ENCODE measurements around the gene MEMO1.
A peak's percentile ranks its signal among the peaks of the same experiment; 100 is the strongest.
"Not testable (repeated sequence)": the region's sequence is repeated elsewhere in the genome, so short reads cannot be mapped to it uniquely, and the experiment has no call there.

The MEMO1 gene

DNA sequence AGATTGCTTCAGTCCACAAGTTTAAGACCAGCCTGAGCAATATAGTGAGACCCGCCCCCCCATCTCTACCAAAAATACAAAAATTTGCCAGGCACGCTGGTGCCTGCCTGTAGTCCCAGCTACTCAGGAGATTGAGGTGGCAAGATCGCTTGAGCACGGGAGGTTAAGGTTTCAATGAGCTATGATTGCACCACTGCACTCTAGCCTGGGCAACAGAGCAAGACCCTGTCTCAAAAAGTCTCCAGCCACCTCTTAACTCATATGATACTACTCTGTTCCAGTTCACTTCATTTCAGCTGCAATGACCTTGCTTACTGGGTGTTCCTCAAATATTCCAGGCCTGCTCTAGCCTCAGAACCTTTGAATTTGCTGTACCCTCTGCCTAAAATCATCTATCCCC is 11.4 kb downstream of the MEMO1 start:
- DNase-seq (ENCODE audit: low read depth) = no peak
- no peak overlapping the region for H3K4me3 ChIP-seq (ENCODE audit: low read depth, low read length)

- DNase-seq (ENCODE audit: low read depth) = no peak
- no peak overlapping the region for H3K4me3 ChIP-seq (ENCODE audit: low read depth, low read length)
These were observed 12.0 kb downstream of the MEMO1 start for GRCh38 chr2:31998731-31999383.

GRCh38 chr2:31997653-31998052 is 13.2 kb downstream of the MEMO1 start:
- no peak overlapping the region for H3K4me3 ChIP-seq (ENCODE audit: low read depth, low read length)
- no peak for DNase-seq (ENCODE audit: low read depth)

- no peak overlapping the region for H3K4me3 ChIP-seq (ENCODE audit: low read depth, low read length)
- no peak for DNase-seq (ENCODE audit: low read depth)
These were observed 14.1 kb downstream of the MEMO1 start for GRCh38 chr2:31996571-31997150.

GRCh38 chr2:31992934-31993333 is 17.9 kb downstream of the MEMO1 start:
- DNase-seq (ENCODE audit: low read depth) = no peak
- H3K4me3 ChIP-seq (ENCODE audit: low read depth, low read length) = no peak overlapping the region

GRCh38 chr2:31992025-31992579 is 18.7 kb downstream of the MEMO1 start:
- H3K4me3 ChIP-seq (ENCODE audit: low read depth, low read length) = no peak overlapping the region
- no peak for DNase-seq (ENCODE audit: low read depth)

DNA sequence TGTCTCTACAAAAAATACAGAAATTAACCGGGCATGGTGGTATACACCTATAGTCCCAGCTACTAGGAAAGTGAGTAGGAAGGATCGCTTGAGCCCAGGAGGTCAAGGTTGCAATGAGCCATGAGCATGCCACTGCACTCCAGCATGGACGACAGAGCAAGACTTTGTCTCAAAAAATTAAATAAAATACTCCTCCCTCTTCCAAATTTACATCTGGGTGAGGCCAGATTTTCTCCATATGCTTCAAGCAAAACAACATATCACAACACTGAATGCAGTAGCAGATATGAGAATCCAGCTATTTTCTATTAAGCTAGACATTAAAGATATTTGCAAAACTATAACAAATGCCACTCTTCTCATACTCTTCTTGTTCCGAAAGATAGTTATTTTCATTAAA is 20.9 kb downstream of the MEMO1 start:
- DNase-seq (ENCODE audit: low read depth) = no peak
- H3K4me3 ChIP-seq (ENCODE audit: low read depth, low read length) = no peak overlapping the region

DNA sequence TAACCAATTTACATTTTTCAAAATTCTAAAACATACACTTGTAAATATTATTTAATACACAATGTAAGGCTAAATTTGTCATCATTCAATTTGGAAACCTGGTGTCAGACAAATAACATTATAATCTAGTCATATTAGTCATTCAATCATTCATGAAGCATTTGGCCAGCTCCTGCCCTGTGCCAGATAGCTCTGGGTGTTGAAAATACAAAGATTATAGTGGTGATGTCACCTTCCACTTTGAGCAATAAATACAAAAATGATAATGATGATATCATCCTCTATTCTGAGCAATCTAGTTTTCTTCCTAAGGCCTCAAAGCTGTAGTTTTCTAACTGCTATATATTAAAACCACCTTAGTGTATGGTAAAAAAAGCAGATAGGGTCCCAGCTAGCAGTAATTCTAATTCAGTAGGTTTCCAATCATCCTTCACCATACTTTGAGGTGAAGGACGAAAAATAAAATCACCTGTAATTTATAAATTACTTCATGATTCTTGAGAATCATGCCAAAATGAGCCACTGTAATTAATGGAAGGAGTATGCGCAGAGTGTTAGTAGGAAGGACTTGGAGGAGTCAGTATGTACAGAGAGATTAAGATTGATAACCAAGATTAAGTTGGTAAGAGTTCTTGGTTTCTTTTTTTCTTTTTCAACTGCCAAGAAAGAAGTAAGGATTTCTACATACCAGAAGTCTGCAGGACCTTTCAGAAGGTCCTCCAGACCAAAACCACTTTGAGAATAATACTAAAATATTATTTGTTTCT is 23.2 kb downstream of the MEMO1 start:
- no peak overlapping the region for H3K4me3 ChIP-seq (ENCODE audit: low read depth, low read length)
- peak; percentile 41 for DNase-seq (ENCODE audit: low read depth)

DNA sequence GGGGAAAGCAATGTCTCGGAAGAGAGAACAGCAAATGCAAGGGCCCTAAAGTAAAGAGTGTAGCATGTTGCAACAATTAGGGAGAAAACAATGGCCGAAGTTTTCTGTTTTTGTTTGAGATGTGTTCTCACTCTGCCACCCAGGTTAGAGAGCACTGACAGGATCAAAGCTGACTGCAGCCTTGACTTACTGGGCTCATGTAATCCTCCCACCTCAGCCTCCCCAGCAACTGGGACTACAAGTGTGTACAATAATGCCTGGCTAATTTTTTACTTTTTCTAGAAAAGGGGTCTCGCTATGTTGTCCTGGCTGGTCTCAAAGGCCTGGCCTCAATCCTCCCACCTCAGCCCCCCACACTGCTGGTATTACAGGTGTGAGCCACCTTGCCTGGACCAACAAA is 23.9 kb downstream of the MEMO1 start:
- no peak for DNase-seq (ENCODE audit: low read depth)
- no peak overlapping the region for H3K4me3 ChIP-seq (ENCODE audit: low read depth, low read length)

GRCh38 chr2:31983762-31984467 is 26.9 kb downstream of the MEMO1 start:
- DNase-seq (ENCODE audit: low read depth) = no peak
- no peak overlapping the region for H3K4me3 ChIP-seq (ENCODE audit: low read depth, low read length)

DNA sequence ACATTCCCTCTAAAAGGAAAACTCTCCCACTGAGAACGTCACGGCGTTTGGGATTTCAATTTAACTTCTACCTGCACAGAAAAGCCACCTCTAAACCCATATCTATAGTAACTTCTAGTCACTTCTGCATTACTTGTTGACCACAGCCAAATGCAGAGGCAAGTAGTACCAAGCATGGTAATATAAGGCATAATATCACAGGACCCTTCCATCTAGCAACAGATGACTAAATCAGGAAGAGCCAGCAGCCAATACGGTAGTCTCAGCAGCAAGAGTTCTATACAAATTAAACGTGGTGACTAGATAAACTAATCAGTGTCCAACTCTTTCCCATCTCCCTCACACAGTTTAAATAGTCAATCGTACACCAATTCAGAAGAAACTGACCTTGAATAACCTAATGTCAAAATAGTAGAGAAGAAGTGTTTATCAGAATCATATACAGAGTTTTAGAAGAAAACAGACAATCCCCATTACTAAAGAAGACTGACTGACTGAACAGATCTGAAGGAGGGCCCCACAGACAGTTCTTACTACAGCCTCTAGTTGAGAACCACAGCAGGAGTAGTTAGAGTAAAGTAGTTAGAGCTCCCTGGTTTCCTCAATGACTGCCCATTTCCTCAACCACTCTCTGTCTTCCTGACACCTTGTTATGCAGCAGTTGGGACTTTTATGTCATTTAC is 30.0 kb downstream of the MEMO1 start:
- no peak overlapping the region for H3K4me3 ChIP-seq (ENCODE audit: low read depth, low read length)
- DNase-seq (ENCODE audit: low read depth) = no peak

GRCh38 chr2:31979956-31980355 is 30.9 kb downstream of the MEMO1 start:
- no peak for DNase-seq (ENCODE audit: low read depth)

DNA sequence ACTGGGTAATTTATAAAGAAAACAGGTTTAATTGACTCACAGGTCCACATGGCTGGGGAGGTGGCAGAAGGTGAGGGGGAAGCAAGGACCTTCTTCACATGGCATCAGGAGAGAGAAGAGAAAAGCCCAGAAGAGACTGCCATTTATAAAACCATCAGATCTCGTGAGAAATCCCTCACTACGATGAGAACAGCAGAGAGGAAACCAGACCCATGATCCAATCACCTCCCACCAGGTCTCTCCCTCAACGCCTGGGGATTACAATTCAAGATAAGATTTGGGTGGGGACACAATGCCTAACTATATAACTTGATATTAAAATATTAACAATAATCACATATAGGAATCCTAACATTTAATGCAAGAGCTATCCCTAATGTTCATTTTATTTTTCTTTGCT is 31.8 kb downstream of the MEMO1 start:
- no peak for DNase-seq (ENCODE audit: low read depth)
- H3K4me3 ChIP-seq (ENCODE audit: low read depth, low read length) = no peak overlapping the region

More at GRCh38 chr2:31979956-31980355, 30.9 kb downstream of the MEMO1 start:
- no peak overlapping the region for H3K4me3 ChIP-seq (ENCODE audit: low read depth, low read length)

DNA sequence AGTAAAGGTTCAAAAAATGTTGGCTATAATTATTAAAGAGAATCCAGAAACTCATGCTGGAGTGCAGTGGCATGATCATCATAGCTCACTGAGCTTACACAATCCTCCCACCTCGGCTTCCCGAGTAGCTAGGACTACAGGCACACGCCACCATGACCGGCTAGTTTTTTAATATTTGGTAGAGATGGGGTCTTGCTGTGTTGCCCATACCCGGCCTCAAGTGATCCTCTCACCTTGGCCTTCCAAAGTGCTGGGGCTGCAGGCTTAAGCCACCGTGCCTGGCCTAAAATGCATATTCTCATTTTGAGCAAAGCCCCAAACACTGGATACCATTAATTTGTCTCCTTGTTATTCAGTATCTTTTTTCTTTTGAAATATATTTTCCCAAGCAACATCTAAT is 32.4 kb downstream of the MEMO1 start:
- H3K4me3 ChIP-seq (ENCODE audit: low read depth, low read length) = no peak overlapping the region
- no peak for DNase-seq (ENCODE audit: low read depth)

DNA sequence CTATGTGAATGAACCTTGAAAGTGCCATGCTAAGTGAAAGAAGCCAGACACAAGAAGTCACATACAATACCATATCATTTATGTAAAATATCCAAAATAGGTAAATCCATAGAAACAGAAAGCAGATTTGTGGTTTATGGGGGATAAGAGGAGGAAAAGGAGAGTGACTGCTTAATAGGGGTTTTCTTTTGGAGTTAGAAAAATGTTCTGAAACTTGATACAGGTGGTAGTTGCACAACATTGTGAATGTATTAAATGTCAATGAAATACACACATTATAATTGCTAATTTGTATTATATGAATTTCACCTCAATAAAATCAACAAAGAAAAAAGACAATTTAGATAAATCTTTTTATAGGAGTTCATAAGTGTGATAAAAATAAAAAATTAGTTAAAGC is 37.1 kb downstream of the MEMO1 start:
- no peak for DNase-seq (ENCODE audit: low read depth)
- H3K4me3 ChIP-seq (ENCODE audit: low read depth, low read length) = no peak overlapping the region

GRCh38 chr2:31972059-31972458 is 38.7 kb downstream of the MEMO1 start:
- H3K4me3 ChIP-seq (ENCODE audit: low read depth, low read length) = no peak overlapping the region
- no peak for DNase-seq (ENCODE audit: low read depth)

DNA sequence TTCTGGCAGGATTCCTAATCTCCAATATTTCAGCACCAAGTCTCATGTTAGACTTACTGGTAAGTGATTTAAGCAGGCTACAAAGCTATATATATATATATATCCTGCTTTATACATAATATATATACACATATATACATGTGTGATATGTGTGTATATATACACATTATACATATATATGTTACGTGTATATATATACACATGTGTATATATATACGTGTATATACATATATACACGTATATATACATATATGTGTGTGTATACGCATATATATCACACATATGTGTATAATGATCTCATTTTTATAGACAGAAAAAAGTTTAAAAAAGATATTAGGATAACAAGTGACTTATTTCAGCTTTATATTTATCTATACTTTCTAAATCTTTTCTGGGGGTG is 41.6 kb downstream of the MEMO1 start:
- H3K4me3 ChIP-seq (ENCODE audit: low read depth, low read length) = no peak overlapping the region
- DNase-seq (ENCODE audit: low read depth) = no peak

DNA sequence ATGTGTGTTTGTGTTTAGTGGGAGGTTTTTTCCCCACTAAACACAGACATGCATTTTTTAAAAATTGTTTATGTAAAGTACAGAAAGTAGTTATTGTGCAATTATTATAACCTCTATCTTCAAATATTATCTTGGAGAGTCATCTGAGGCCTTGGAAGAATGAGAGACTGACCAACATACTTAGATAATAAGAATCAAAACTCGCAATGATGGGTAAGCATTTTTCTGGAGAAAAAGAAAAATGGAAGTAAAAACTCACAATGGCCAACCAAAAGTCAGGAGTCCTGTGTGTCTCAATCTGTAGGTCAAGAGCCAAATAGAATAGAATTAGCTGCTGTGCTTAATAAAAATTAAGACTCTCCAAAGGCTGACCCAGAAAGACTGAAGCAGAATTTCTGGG is 43.0 kb downstream of the MEMO1 start:
- DNase-seq (ENCODE audit: low read depth) = no peak
- H3K4me3 ChIP-seq (ENCODE audit: low read depth, low read length) = no peak overlapping the region

DNA sequence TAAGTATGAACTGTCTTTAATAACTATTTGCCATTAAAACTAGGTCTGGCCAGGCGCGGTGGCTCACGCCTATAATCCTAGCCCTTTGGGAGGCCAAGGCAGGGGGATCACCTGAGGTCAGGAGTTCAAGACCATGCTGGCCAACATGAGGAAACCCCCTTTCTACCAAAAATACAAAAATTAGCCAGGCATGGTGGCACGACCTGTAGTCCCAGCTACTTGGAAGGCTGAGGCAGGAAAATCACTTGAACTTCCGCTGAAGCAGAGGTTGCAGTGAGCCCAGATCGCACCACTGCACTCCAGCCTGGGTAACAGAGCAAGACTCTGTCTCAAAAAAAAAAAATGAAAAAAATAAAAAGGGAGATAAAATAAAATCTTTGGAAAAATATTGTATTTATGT is 44.4 kb downstream of the MEMO1 start:
- not testable (repeated sequence) for H3K4me3 ChIP-seq (ENCODE audit: low read depth, low read length); DNase-seq (ENCODE audit: low read depth)
